ENCODE data around the gene TRMT61A. TPM values are rescaled to one million over a fixed set of nuclear protein-coding genes. Genes with fewer than 3 reads are reported as not detected.

The TRMT61A gene
- total and polyA plus RNA-seq, 2 of the 13 experiments (the other 11 are each of a cell fraction or from before 2014, with no cell fraction given): 6.5 to 13.6 TPM

DNA sequence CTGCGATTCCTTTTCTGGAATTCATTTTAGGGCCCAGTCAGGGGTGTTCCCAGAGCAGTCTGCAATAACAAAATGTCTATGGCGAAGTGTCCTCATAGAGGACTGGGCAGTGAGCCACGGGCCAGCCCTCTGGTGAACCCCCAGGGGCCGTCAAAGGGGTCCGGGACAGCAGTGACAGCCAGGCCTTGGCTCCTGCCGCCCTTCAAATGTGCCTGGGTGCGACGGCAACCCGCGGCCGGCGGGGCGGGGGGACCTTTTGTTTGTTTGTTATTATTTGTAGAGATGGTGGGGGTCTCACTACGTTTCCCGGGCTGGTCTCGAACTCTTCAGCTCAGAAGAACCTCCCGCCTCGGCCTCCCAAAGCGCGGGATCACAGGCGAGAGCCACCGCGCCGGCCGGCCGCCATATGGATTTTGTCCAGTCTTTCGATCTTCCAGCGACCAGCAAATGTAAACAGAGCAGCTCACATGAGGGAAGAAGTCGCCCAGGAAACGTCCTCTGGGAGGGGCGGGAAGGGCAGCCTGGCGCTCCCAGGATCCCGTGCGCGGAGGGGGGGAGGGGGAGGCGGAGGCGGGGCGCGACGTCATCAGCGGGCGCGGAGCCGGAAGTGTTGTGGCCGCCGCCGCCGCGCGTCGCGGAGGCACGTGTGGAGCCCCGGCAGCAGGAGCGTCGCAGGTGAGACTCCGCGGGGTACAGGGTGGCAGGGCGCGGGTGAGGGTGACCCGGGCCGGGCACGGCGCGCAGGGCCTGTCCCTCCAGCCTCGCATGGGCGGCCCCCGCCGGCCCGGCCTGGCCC, at the start of gene TRMT61A (continued):
- TF ChIP-seq RCOR2 (CRISPR knock-in tag; IDR thresholded peaks at IDR 0.05) (no peak), ZNF616 (CRISPR knock-in tag; IDR thresholded peaks at IDR 0.05; ENCODE audit: low read depth) (no peak), SMARCE1 (IDR thresholded peaks at IDR 0.05; ENCODE audit: borderline replicate concordance) (no peak), PRPF4 (IDR thresholded peaks at IDR 0.05; ENCODE audit: low read depth, low read length, poor library complexity, severe bottlenecking) (no peak), CTCF (CRISPR knock-in tag; IDR thresholded peaks at IDR 0.05) (no peak), POGZ (CRISPR knock-in tag; IDR thresholded peaks at IDR 0.05) (no peak), HOXA5 (CRISPR knock-in tag; IDR thresholded peaks at IDR 0.05) (no peak; the same call in 1 of the 2 replicates), ZKSCAN8 (CRISPR knock-in tag; IDR thresholded peaks at IDR 0.05; ENCODE audit: borderline replicate concordance) (no peak), AKNA (CRISPR knock-in tag; IDR thresholded peaks at IDR 0.05; ENCODE audit: borderline replicate concordance) (no peak), ZBTB3 (CRISPR knock-in tag; IDR thresholded peaks at IDR 0.05; ENCODE audit: borderline replicate concordance, low read depth) (no peak), HNF4G (IDR thresholded peaks at IDR 0.05; ENCODE audit: borderline replicate concordance, low read depth, low read length) (no peak), HNF4G (CRISPR knock-in tag; IDR thresholded peaks at IDR 0.05; ENCODE audit: borderline replicate concordance, low read depth) (no peak), JUN (CRISPR knock-in tag; IDR thresholded peaks at IDR 0.05) (no peak), ZNF709 (CRISPR knock-in tag; IDR thresholded peaks at IDR 0.05) (0 out of 2 replicates have a peak, but pooled peaks have one; percentile 43)
- TF ChIP-seq, protein P1, sequence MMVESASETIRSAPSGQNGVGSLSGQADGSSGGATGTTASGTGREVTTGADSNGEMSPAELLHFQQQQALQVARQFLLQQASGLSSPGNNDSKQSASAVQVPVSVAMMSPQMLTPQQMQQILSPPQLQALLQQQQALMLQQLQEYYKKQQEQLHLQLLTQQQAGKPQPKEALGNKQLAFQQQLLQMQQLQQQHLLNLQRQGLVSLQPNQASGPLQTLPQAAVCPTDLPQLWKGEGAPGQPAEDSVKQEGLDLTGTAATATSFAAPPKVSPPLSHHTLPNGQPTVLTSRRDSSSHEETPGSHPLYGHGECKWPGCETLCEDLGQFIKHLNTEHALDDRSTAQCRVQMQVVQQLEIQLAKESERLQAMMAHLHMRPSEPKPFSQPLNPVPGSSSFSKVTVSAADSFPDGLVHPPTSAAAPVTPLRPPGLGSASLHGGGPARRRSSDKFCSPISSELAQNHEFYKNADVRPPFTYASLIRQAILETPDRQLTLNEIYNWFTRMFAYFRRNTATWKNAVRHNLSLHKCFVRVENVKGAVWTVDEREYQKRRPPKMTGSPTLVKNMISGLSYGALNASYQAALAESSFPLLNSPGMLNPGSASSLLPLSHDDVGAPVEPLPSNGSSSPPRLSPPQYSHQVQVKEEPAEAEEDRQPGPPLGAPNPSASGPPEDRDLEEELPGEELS (CRISPR knock-in tag; IDR thresholded peaks at IDR 0.05): no peak; the same call in none of the 2 replicates
- TF ChIP-seq, protein P2, sequence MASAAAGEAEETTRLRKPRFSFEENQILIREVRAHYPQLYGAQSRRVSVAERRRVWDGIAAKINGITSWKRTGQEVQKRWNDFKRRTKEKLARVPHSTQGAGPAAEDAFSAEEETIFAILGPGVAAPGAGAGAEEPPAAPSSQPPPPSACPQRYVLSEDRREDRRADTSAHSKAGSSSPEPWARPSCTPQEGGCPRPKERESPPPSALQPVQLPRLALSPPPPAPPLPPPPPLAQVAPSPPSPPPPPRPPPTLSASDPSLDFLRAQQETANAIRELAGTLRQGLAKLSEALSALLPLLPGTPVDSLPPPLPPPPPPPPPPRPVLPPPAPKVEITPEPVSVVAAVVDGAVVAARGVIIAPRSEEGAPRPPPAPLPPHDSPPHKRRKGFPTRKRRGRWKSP (CRISPR knock-in tag; IDR thresholded peaks at IDR 0.05): 0 out of 2 replicates have a peak, but pooled peaks have one; percentile 55
